AG04450 (cell line): ENCODE results near the gene HK3. TPM values are rescaled to one million over a fixed set of nuclear protein-coding genes. Genes with fewer than 3 reads are reported as not detected.

Experiments used
- CTCF ChIA-PET: fragments of 300-600, 350-600 bp; formaldehyde crosslinking; extraction: SDS; loops from one replicate; lab custom pipeline; 2022; ENCODE audit warnings: antibody characterized with exemption, inconsistent platforms; lab: Charles Lee
- POLR2A ChIA-PET: fragments of 350-600 bp; formaldehyde crosslinking; extraction: SDS; loops from one replicate; lab custom pipeline; 2021; ENCODE audit warnings: antibody characterized with exemption, inconsistent platforms; lab: Yijun Ruan, JAX
- DNase-seq: peaks from one replicate; pipeline ENCODE4 v3.0.0-alpha.2; 2011; ENCODE audit warnings: low read depth, low spot score
- H3K27ac ChIP-seq: one replicate; pipeline ENCODE4 v1.5.1; 2012; ENCODE audit warnings: low read depth, low read length, control low read depth
- H3K27me3 ChIP-seq: one replicate; pipeline ENCODE4 v1.6.0; 2012; ENCODE audit warnings: low read length; ENCODE audit not compliant: control insufficient read depth, insufficient read depth
- H3K4me3 ChIP-seq: 2 replicates; pipeline ENCODE4 v1.5.1; 2011; ENCODE audit warnings: mild to moderate bottlenecking, low read depth, low read length, control low read depth
- H3K9me3 ChIP-seq: 2 replicates; pipeline ENCODE4 v1.5.1; 2012; ENCODE audit warnings: low read length; ENCODE audit not compliant: control insufficient read depth, insufficient read depth
- polyA plus RNA-seq: library from polyadenylated mRNA; depleted of rRNA; stranded (reverse); fragments of >200 nt; gene quantifications from 2 replicates; pipeline ENCODE4 v1.2.3, GENCODE V29; 2011
- TF ChIP-seq, protein P1 (sequence below): IDR thresholded peaks from 2 replicates; pipeline ENCODE4 v1.5.1; 2011; ENCODE audit warnings: low read depth, low read length, control low read depth, inconsistent platforms

Gene HK3
- polyA plus RNA-seq, 1 experiment: not detected

DNA sequence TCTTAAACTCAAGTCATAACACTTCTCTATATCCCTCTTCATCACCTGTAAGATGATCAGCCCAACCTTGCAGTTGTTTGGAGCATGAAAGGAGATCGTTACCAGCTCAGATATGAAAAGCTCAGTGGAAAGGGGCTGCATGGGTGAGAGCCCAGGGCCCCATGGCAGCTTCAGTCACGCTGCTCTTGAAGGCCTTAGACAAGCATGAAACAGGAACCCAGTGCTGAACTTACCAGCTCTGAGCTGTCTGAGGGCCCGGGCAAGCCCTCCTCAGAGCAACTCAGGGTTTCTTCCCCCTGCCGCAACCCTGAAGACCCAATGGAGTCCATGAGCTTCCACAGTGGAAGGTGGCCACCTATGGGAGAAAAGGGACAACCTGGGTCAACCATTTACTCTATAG, 3.3 kb downstream of the HK3 start:
- ChIA-PET POLR2A (no interaction called here), CTCF (interaction anchor here (1.0 kb wide), 1 partner anchor 235 kb away, joined by 3 read pairs; no protein-coding TSS in a partner anchor)
- no peak overlapping the region for H3K27ac ChIP-seq
- TF ChIP-seq, protein P1, sequence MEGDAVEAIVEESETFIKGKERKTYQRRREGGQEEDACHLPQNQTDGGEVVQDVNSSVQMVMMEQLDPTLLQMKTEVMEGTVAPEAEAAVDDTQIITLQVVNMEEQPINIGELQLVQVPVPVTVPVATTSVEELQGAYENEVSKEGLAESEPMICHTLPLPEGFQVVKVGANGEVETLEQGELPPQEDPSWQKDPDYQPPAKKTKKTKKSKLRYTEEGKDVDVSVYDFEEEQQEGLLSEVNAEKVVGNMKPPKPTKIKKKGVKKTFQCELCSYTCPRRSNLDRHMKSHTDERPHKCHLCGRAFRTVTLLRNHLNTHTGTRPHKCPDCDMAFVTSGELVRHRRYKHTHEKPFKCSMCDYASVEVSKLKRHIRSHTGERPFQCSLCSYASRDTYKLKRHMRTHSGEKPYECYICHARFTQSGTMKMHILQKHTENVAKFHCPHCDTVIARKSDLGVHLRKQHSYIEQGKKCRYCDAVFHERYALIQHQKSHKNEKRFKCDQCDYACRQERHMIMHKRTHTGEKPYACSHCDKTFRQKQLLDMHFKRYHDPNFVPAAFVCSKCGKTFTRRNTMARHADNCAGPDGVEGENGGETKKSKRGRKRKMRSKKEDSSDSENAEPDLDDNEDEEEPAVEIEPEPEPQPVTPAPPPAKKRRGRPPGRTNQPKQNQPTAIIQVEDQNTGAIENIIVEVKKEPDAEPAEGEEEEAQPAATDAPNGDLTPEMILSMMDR: no peak
- H3K9me3 ChIP-seq: no peaks in the 10 kb centered on the region
- no peak overlapping the region for H3K4me3 ChIP-seq
- DNase-seq: no peak
- peaks cover 38% of the 10 kb centered on the region for H3K27me3 ChIP-seq

DNA sequence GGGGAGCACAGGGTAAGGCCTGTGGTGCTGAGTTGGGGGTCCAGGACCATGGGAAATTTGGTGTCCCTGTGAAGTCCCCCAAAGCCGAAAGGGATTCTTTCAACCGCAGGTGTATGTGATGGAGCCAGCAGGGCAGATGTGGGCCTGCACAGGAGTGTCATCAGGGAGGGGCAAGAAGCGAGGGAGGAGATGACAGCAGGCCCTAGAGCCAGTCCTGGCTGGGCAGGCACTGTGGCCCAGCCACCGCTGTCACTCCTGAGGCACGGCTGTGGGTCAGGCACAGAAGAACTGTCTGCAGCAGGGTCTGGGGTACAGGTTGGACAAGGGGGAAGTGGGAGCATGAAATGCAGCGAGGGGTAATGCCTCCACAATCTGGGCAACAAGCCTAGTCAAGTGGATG, 4.8 kb downstream of the HK3 start:
- no peak for DNase-seq
- H3K27me3 ChIP-seq: peaks cover 38% of the 10 kb centered on the region
- POLR2A ChIA-PET: no interaction called here
- TF ChIP-seq, protein P1: no peak
- CTCF ChIA-PET: no interaction called here
- H3K9me3 ChIP-seq: no peaks in the 10 kb centered on the region
- H3K27ac ChIP-seq: no peak overlapping the region
- no peak overlapping the region for H3K4me3 ChIP-seq

DNA sequence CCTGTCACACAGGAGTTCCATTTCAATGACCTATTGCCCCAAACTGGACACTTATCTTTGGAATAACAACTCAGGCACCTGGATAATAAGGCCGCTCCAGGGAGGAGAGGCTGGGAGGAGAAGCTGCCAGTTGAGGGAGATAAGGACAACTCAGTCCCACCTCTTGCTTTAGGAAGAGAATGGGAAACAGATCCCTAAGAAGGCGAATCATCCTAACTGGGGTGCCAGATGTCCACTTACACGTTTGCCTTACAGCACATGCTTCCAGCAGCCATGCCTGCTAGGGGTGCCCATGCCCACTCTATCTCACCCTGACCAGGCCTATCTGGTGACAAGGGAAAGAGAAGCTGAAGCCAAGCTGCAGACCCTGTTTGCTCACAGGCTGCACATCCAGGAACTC, 6.5 kb downstream of the HK3 start:
- CTCF ChIA-PET: no interaction called here
- no peak overlapping the region for H3K4me3 ChIP-seq

DNA sequence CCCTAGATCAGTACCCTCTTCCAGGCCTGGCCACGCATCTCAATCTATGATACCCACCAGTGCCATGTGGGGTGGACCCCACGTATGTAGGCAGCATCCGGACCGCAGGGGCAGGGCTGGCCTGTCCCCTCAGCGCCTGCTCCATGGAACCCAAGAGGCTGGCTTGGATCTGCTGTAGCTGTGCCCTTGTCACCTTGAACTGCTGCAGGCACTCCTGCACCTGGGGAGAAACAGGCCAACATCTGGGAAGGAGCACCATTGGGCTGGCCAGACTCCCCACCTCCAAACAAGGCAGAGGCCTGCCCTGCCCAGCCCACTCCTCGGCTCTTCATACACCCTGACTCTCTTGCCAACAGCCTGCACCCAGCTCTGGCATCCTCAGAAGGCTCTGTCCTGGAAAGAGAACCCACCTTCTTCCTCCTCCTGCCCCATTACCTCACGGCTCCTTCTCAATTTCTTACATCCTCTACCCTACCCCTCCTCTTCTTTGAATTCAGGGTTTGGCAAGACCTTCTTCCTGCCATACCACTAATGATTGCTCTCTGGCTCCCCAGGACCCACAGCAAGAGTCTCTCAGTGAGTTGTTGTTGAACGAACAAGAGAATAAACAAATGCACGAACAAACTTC, 7.7 kb downstream of the HK3 start:
- Histone ChIP-seq H3K9me3 (no peaks in the 10 kb centered on the region), H3K27ac (no peak overlapping the region), H3K27me3 (peaks cover 37% of the 10 kb centered on the region), H3K4me3 (no peak overlapping the region)
- POLR2A ChIA-PET: interaction anchor here (0.5 kb wide), 1 partner anchor 21 kb away, joined by 3 read pairs; no protein-coding TSS in a partner anchor
- no peak for DNase-seq
- TF ChIP-seq, protein P1: no peak
- CTCF ChIA-PET: no interaction called here

More for the DNA sequence above, 6.5 kb downstream of the HK3 start:
- Histone ChIP-seq H3K27me3 (peaks cover 42% of the 10 kb centered on the region), H3K27ac (no peak overlapping the region), H3K9me3 (no peaks in the 10 kb centered on the region)
- POLR2A ChIA-PET: no interaction called here
- DNase-seq: no peak
- TF ChIP-seq, protein P1: no peak

DNA sequence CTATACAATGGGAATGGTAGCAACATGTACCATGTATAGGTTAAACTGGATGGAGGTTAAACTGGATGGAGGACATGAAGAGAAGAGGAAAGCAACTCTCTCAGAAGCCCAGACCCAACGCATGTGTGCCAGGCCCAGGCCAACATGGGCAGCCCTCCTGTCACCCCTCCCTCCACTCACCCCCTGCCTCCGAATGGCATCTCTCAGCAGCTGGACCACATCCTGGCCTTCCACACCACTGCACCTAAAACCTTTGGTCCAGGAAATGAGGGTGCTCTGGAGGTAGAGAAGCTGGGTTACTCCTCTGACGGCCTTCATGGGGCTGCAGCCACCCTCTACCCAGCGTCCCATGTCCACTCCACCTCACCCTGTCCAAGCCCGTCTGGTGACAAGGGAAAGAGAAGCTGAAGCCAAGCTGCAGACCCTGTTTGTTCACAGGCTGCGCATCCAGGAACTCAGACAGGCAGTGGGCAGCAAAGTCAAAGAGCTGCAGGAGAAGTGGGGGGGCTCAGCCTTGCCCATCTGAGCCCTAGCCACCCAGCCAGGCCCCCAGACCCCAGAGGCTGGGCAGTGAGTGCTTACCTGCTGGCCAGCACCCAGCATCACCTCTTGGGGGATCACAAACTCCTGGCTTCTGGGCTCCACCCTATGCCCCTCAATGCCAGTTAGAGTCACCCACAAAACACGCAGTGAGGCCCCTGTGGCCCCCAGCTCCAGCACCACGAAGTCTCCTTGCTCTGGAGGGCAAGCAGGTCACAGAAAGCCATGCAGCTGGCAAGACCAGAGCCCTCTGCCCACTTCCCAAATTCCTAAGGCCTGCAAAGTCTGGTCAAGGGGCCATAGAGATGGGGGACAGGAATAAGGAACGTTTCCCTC, 8.5 kb downstream of the HK3 start:
- no peaks in the 10 kb centered on the region for H3K9me3 ChIP-seq
- no peak for DNase-seq
- no peak overlapping the region for H3K4me3 ChIP-seq
- H3K27ac ChIP-seq: no peak overlapping the region
- H3K27me3 ChIP-seq: peaks cover 37% of the 10 kb centered on the region
- TF ChIP-seq, protein P1: no peak
- POLR2A ChIA-PET: interaction anchor here (0.5 kb wide), 1 partner anchor 22 kb away, joined by 3 read pairs; no protein-coding TSS in a partner anchor
- CTCF ChIA-PET: no interaction called here
